ENCODE measurements around the gene LCP1.

LCP1 gene

GRCh38 chr13:46111151-46111550 lies 70.8 kb downstream of the LCP1 start:
- Histone ChIP-seq H3K36me3 (no peaks in the 10 kb centered on the region), H3K4me1 (peaks cover 17% of the 10 kb centered on the region), H3K9ac (no peak overlapping the region), H4K20me1 (no peaks in the 10 kb centered on the region), H3K4me3 (no peak overlapping the region), H3K9me3 (no peaks in the 10 kb centered on the region), H3K27ac (no peak overlapping the region), H3K27me3 (no peaks in the 10 kb centered on the region), H3K4me2 (no peak overlapping the region)
- no peak for TF ChIP-seq Cebpa-rat (IDR thresholded peaks at IDR 0.05)

GRCh38 chr13:46109451-46109850 lies 72.5 kb downstream of the LCP1 start:
- H3K4me2 ChIP-seq: no peak overlapping the region
- H3K36me3 ChIP-seq: no peaks in the 10 kb centered on the region
- peaks cover 18% of the 10 kb centered on the region for H3K4me1 ChIP-seq
- H3K27ac ChIP-seq: no peak overlapping the region
- no peaks in the 10 kb centered on the region for H3K9me3 ChIP-seq
- no peak for TF ChIP-seq Cebpa-rat (IDR thresholded peaks at IDR 0.05)
- no peak overlapping the region for H3K4me3 ChIP-seq
- no peak overlapping the region for H3K9ac ChIP-seq
- no peaks in the 10 kb centered on the region for H4K20me1 ChIP-seq
- no peaks in the 10 kb centered on the region for H3K27me3 ChIP-seq

- peak overlapping the region; percentile 41 for H3K4me2 ChIP-seq
- no peak overlapping the region for H3K4me3 ChIP-seq
- no peaks in the 10 kb centered on the region for H3K36me3 ChIP-seq
- no peaks in the 10 kb centered on the region for H4K20me1 ChIP-seq
- no peaks in the 10 kb centered on the region for H3K9me3 ChIP-seq
- H3K27me3 ChIP-seq: no peaks in the 10 kb centered on the region
- peaks cover 22% of the 10 kb centered on the region for H3K4me1 ChIP-seq
- no peak for TF ChIP-seq Cebpa-rat (IDR thresholded peaks at IDR 0.05)
- H3K27ac ChIP-seq: no peak overlapping the region
- no peak overlapping the region for H3K9ac ChIP-seq
Measured at GRCh38 chr13:46106839-46107371, 75.1 kb downstream of the LCP1 start.

- no peaks in the 10 kb centered on the region for H3K27me3 ChIP-seq
- H3K9ac ChIP-seq: no peak within 1 kb of the TSS
- H4K20me1 ChIP-seq: no peaks in the 10 kb centered on the region
- H3K9me3 ChIP-seq: no peaks in the 10 kb centered on the region
- no peak for TF ChIP-seq Cebpa-rat (IDR thresholded peaks at IDR 0.05)
- no peaks in the 10 kb centered on the region for H3K36me3 ChIP-seq
- H3K4me2 ChIP-seq: no peak within 1 kb of the TSS
- H3K4me1 ChIP-seq: peaks cover 41% of the 10 kb centered on the region
- no peak within 1 kb of the TSS for H3K27ac ChIP-seq
- no peak within 1 kb of the TSS for H3K4me3 ChIP-seq
Measured at GRCh38 chr13:46104868-46105267, 77.1 kb downstream of the LCP1 start, which contains the start of gene CPB2. TSS of gene CPB2 (minus strand) at chr13:46105033. CDS start at chr13:46105009, 24 bp downstream.

GRCh38 chr13:46103037-46103436 lies 78.9 kb downstream of the LCP1 start:
- TF ChIP-seq Cebpa-rat (IDR thresholded peaks at IDR 0.05): no peak
- H3K4me2 ChIP-seq: no peak overlapping the region
- H3K9ac ChIP-seq: no peak overlapping the region
- H3K9me3 ChIP-seq: no peaks in the 10 kb centered on the region
- H3K27ac ChIP-seq: no peak overlapping the region
- H3K27me3 ChIP-seq: no peaks in the 10 kb centered on the region
- H3K4me3 ChIP-seq: no peak overlapping the region
- H3K36me3 ChIP-seq: no peaks in the 10 kb centered on the region
- H3K4me1 ChIP-seq: peaks cover 35% of the 10 kb centered on the region
- H4K20me1 ChIP-seq: no peaks in the 10 kb centered on the region

- Histone ChIP-seq H3K27me3 (no peaks in the 10 kb centered on the region), H3K4me1 (peaks cover 34% of the 10 kb centered on the region), H3K4me3 (no peak overlapping the region), H4K20me1 (no peaks in the 10 kb centered on the region), H3K9ac (no peak overlapping the region), H3K9me3 (no peaks in the 10 kb centered on the region), H3K36me3 (no peaks in the 10 kb centered on the region), H3K4me2 (peak overlapping the region; percentile 48), H3K27ac (no peak overlapping the region)
- TF ChIP-seq Cebpa-rat (IDR thresholded peaks at IDR 0.05): no peak
Measured at GRCh38 chr13:46102255-46102605, 79.7 kb downstream of the LCP1 start.

GRCh38 chr13:46101484-46102254 lies 80.3 kb downstream of the LCP1 start:
- Histone ChIP-seq H3K27ac (no peak overlapping the region), H3K9ac (no peak overlapping the region), H3K4me2 (peak overlapping the region; percentile 48)

GRCh38 chr13:46101002-46101401 lies 81.0 kb downstream of the LCP1 start:
- Histone ChIP-seq H3K27me3 (no peaks in the 10 kb centered on the region), H3K27ac (no peak overlapping the region), H3K4me1 (peaks cover 23% of the 10 kb centered on the region), H3K9me3 (no peaks in the 10 kb centered on the region), H3K36me3 (no peaks in the 10 kb centered on the region), H3K4me2 (peak overlapping the region; percentile 48; the same call in 1 of the 2 replicates), H3K4me3 (no peak overlapping the region), H3K9ac (no peak overlapping the region), H4K20me1 (no peaks in the 10 kb centered on the region)
- no peak for TF ChIP-seq Cebpa-rat (IDR thresholded peaks at IDR 0.05)

More at GRCh38 chr13:46101484-46102254, 80.3 kb downstream of the LCP1 start:
- Histone ChIP-seq H3K4me3 (no peak overlapping the region), H3K4me1 (peaks cover 29% of the 10 kb centered on the region), H3K27me3 (no peaks in the 10 kb centered on the region), H3K36me3 (no peaks in the 10 kb centered on the region), H4K20me1 (no peaks in the 10 kb centered on the region), H3K9me3 (no peaks in the 10 kb centered on the region)
- no peak for TF ChIP-seq Cebpa-rat (IDR thresholded peaks at IDR 0.05)

GRCh38 chr13:46100191-46100815 lies 81.7 kb downstream of the LCP1 start:
- Histone ChIP-seq H3K36me3 (no peaks in the 10 kb centered on the region), H3K27me3 (no peaks in the 10 kb centered on the region), H3K9ac (no peak overlapping the region), H3K9me3 (no peaks in the 10 kb centered on the region), H3K4me1 (peaks cover 23% of the 10 kb centered on the region), H4K20me1 (no peaks in the 10 kb centered on the region), H3K4me2 (peak overlapping the region; percentile 15), H3K4me3 (no peak overlapping the region), H3K27ac (peak overlapping the region; percentile 27; the same call in 1 of the 2 replicates)
- no peak for TF ChIP-seq Cebpa-rat (IDR thresholded peaks at IDR 0.05)

GRCh38 chr13:46097663-46098062 lies 84.3 kb downstream of the LCP1 start:
- Histone ChIP-seq H3K27me3 (no peaks in the 10 kb centered on the region), H3K27ac (no peak overlapping the region), H3K4me3 (no peak overlapping the region), H3K36me3 (no peaks in the 10 kb centered on the region), H3K4me1 (peaks cover 23% of the 10 kb centered on the region), H3K9me3 (no peaks in the 10 kb centered on the region), H4K20me1 (no peaks in the 10 kb centered on the region), H3K4me2 (no peak overlapping the region), H3K9ac (no peak overlapping the region)
- no peak for TF ChIP-seq Cebpa-rat (IDR thresholded peaks at IDR 0.05)

Data from BLaER1 (cell line).